Fibroblast of lung (primary cell): ENCODE data around the gene DNAJB2. TPM values are rescaled to one million over a fixed set of nuclear protein-coding genes. Genes with fewer than 3 reads are reported as not detected.

Experiments used
- DNase-seq, 2 donors: peaks; one replicate each; pipeline versions ENCODE4 v3.0.0 to v3.0.0-alpha.2; 2010; ENCODE audit warnings: low read depth in 2 of 2
- H2AFZ ChIP-seq: 2 replicates; pipeline ENCODE4 v1.5.1; 2012; ENCODE audit warnings: low read length, control low read depth, inconsistent platforms
- H3K27ac ChIP-seq: 2 replicates; pipeline ENCODE4 v1.5.1; 2011; ENCODE audit warnings: low read length, control low read depth; ENCODE audit not compliant: insufficient read depth
- H3K27me3 ChIP-seq: 2 replicates; pipeline ENCODE4 v1.5.1; 2011; ENCODE audit warnings: mild to moderate bottlenecking, low read length; ENCODE audit not compliant: control insufficient read depth, insufficient read depth
- H3K36me3 ChIP-seq: 2 replicates; pipeline ENCODE4 v1.5.1; 2011; ENCODE audit warnings: low read length; ENCODE audit not compliant: control insufficient read depth, insufficient read depth
- H3K4me1 ChIP-seq: 2 replicates; pipeline ENCODE4 v1.5.1; 2011; ENCODE audit warnings: low read length; ENCODE audit not compliant: control insufficient read depth, insufficient read depth; ENCODE audit errors: extremely low read depth
- H3K4me2 ChIP-seq: 2 replicates; pipeline ENCODE4 v1.5.1; 2011; ENCODE audit warnings: low read length, control low read depth; ENCODE audit not compliant: insufficient read depth; ENCODE audit errors: extremely low read depth
- H3K4me3 ChIP-seq, 4 experiments: fragments of 200-600 bp in 1 of 4; sonication (generic) in 1 of 4; replicated peaks in 1 of 4; 2 replicates each; pipeline ENCODE4 v1.5.1; 2011 to 2016; ENCODE audit warnings: low read length in 4 of 4, low read depth in 3 of 4, mild to moderate bottlenecking in 3 of 4, control low read depth in 2 of 4, inconsistent platforms in 1 of 4, mixed read lengths in 1 of 4; ENCODE audit not compliant: insufficient read depth in 1 of 4; ENCODE audit errors: control extremely low read depth in 1 of 4
- H3K79me2 ChIP-seq: 2 replicates; pipeline ENCODE4 v1.5.1; 2012; ENCODE audit warnings: mild to moderate bottlenecking, low read length, inconsistent platforms; ENCODE audit not compliant: control insufficient read depth, insufficient read depth
- H3K9ac ChIP-seq: 2 replicates; pipeline ENCODE4 v1.5.1; 2011; ENCODE audit warnings: mild to moderate bottlenecking, low read length, control low read depth; ENCODE audit not compliant: insufficient read depth
- H3K9me3 ChIP-seq: 2 replicates; pipeline ENCODE4 v1.5.1; 2012; ENCODE audit warnings: low read depth, low read length; ENCODE audit not compliant: control insufficient read depth, insufficient read depth
- H4K20me1 ChIP-seq: 2 replicates; pipeline ENCODE4 v1.5.1; 2011; ENCODE audit warnings: low read length; ENCODE audit not compliant: control insufficient read depth, insufficient read depth; ENCODE audit errors: extremely low read depth
- EZH2 ChIP-seq: IDR thresholded peaks from 2 replicates; pipeline ENCODE4 v1.5.1; 2012; ENCODE audit warnings: low read length, control low read depth, mild to moderate bottlenecking; ENCODE audit errors: missing control alignments
- polyA plus RNA-seq, 2 donors: library from polyadenylated mRNA; depleted of rRNA in 1 of 2; stranded (reverse) in 1 of 2; unstranded in 1 of 2; fragments of >200 nt; gene quantifications; 2 replicates each; pipeline ENCODE4 v1.2.1, GENCODE V29; 2011 to 2012; ENCODE audit warnings: missing spikeins in 1 of 2
- total RNA-seq: library from RNA; depleted of rRNA; stranded (reverse); fragments of >200 nt; gene quantifications from 2 replicates; pipeline ENCODE4 v1.2.1, GENCODE V29; 2014
- TF ChIP-seq, protein P1 (sequence below), 2 donors: IDR thresholded peaks in 1 of 2; conservative IDR thresholded peaks in 1 of 2; 1 replicate in 1 of 2; 2 replicates in 1 of 2; pipeline ENCODE4 v1.5.1; 2011 to 2012; ENCODE audit warnings: low read length in 2 of 2, control low read depth in 1 of 2, inconsistent platforms in 1 of 2, low read depth in 1 of 2, mild to moderate bottlenecking in 1 of 2

Gene DNAJB2
- total and polyA plus RNA-seq, 2 donors (not counting 1 experiment from before 2014, with no cell fraction given) = 29.8 to 81.3 TPM

GRCh38 chr2:219290381-219291171, 11.4 kb downstream of the DNAJB2 start:
- Histone ChIP-seq H3K9me3 (no peaks in the 10 kb centered on the region), H3K4me2 (no peak overlapping the region)

DNA sequence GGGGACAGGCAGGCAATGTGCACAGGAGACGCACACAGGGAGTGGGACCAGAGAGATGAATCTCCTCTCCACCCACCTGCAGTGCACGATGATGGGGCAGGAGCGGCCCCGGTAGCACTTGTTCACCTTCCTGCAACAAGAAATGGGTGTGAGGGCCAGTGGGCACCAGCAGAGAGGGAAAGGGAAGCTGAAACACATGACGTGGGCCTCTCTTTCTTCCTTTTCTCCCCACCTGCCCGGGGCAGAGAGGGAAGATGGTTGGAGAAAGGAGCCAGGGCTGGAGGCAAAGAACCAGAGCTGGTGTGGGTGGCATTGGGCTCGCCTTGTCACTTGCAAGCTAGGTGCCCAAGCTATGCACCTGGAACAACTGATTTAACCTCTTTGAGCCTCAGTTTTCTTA, 12.2 kb downstream of the DNAJB2 start:
- H3K4me3 ChIP-seq = no peak overlapping the region
- no peaks in the 10 kb centered on the region for H3K27me3 ChIP-seq
- H3K9me3 ChIP-seq = no peaks in the 10 kb centered on the region
- H3K9ac ChIP-seq = no peak overlapping the region
- no peak overlapping the region for H3K4me2 ChIP-seq
- no peaks in the 10 kb centered on the region for H4K20me1 ChIP-seq
- no peak overlapping the region for H3K27ac ChIP-seq
- peaks cover 2% of the 10 kb centered on the region for H3K36me3 ChIP-seq
- DNase-seq = no peak
- peaks cover 11% of the 10 kb centered on the region for H3K4me1 ChIP-seq
- H2AFZ ChIP-seq = no peak overlapping the region
- no peaks in the 10 kb centered on the region for H3K79me2 ChIP-seq
- TF ChIP-seq, protein P1, sequence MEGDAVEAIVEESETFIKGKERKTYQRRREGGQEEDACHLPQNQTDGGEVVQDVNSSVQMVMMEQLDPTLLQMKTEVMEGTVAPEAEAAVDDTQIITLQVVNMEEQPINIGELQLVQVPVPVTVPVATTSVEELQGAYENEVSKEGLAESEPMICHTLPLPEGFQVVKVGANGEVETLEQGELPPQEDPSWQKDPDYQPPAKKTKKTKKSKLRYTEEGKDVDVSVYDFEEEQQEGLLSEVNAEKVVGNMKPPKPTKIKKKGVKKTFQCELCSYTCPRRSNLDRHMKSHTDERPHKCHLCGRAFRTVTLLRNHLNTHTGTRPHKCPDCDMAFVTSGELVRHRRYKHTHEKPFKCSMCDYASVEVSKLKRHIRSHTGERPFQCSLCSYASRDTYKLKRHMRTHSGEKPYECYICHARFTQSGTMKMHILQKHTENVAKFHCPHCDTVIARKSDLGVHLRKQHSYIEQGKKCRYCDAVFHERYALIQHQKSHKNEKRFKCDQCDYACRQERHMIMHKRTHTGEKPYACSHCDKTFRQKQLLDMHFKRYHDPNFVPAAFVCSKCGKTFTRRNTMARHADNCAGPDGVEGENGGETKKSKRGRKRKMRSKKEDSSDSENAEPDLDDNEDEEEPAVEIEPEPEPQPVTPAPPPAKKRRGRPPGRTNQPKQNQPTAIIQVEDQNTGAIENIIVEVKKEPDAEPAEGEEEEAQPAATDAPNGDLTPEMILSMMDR (conservative IDR thresholded peaks at IDR 0.05 in 1 of 2, IDR thresholded peaks at IDR 0.05 in 1 of 2; ENCODE audit: low read depth in 1 of 2, low read length in 2 of 2) = no peak
- no peak for TF ChIP-seq EZH2

More at GRCh38 chr2:219290381-219291171, 11.4 kb downstream of the DNAJB2 start:
- Histone ChIP-seq H2AFZ (no peak overlapping the region), H3K36me3 (peaks cover 2% of the 10 kb centered on the region), H3K9ac (no peak overlapping the region), H3K27me3 (no peaks in the 10 kb centered on the region), H3K27ac (no peak overlapping the region), H3K4me3 (no peak overlapping the region), H4K20me1 (no peaks in the 10 kb centered on the region), H3K79me2 (no peaks in the 10 kb centered on the region), H3K4me1 (peaks cover 14% of the 10 kb centered on the region)
- TF ChIP-seq EZH2 = no peak
- TF ChIP-seq, protein P1 (conservative IDR thresholded peaks at IDR 0.05 in 1 of 2, IDR thresholded peaks at IDR 0.05 in 1 of 2; ENCODE audit: low read depth in 1 of 2, low read length in 2 of 2) = no peak
- no peak for DNase-seq

DNA sequence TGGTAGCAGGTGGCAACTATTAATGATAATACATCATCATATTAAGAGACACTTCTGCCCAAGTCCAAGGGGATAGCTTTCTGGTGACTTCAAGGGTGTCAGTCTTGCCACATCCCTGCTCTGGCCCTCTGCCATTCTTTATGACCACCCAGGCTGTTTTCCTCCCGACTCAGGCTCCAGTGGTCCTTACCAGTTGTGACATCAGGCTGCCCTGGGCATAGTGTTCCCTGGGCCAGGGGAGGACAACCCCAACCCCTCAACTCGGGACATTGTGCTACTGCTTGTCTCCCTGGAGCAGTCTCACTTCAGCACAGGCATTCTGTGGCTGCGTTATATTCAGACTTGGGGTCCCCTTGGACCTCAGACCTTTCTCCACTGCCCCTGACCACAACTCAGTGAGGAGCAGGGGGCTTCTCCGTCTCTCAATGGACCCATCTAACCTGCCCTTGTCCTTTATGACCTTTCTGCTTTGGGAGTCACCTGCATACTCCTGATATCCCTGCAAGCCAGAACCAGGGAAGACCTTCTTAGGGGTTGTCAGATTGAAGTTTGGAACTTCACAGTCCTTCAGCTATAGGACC, 12.8 kb downstream of the DNAJB2 start:
- H3K4me3 ChIP-seq = no peak overlapping the region
- peaks cover 8% of the 10 kb centered on the region for H3K4me1 ChIP-seq
- H4K20me1 ChIP-seq = no peaks in the 10 kb centered on the region
- no peak overlapping the region for H3K27ac ChIP-seq
- H3K9me3 ChIP-seq = no peaks in the 10 kb centered on the region
- H3K79me2 ChIP-seq = no peaks in the 10 kb centered on the region
- no peaks in the 10 kb centered on the region for H3K27me3 ChIP-seq
- H3K9ac ChIP-seq = no peak overlapping the region
- no peaks in the 10 kb centered on the region for H3K36me3 ChIP-seq
- DNase-seq = no peak
- H3K4me2 ChIP-seq = no peak overlapping the region
- H2AFZ ChIP-seq = no peak overlapping the region
- TF ChIP-seq, protein P1 (conservative IDR thresholded peaks at IDR 0.05 in 1 of 2, IDR thresholded peaks at IDR 0.05 in 1 of 2; ENCODE audit: low read depth in 1 of 2, low read length in 2 of 2) = no peak
- no peak for TF ChIP-seq EZH2
